ENCODE data around the gene KRTAP5-5.

DNA sequence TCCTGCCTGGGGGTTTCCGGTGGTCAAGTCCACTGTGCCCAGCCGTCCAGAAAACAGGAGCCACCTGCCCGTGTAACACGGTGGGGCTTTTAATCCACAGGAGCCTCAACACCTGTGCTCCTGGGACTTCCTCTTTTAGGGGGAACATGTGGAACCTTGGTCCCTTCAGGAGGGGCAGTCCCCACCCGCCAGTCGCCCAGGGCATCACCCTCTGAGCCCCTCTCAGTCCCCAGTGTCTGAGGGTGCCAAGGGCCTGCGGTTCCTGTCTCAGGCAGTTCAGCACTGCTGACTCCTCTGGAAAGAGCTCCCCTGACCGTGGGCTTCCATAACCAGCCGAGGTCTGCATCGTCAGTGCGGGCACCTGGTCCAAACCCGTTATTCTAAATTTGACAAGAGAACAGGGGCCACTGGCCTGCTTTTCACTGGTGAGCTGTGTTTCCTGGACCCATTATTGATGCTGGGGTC, 15.8 kb downstream of the KRTAP5-5 start:
- TF ChIP-seq POLR2A (IDR thresholded peaks at IDR 0.05) = no peak
- TF ChIP-seq, protein P1, sequence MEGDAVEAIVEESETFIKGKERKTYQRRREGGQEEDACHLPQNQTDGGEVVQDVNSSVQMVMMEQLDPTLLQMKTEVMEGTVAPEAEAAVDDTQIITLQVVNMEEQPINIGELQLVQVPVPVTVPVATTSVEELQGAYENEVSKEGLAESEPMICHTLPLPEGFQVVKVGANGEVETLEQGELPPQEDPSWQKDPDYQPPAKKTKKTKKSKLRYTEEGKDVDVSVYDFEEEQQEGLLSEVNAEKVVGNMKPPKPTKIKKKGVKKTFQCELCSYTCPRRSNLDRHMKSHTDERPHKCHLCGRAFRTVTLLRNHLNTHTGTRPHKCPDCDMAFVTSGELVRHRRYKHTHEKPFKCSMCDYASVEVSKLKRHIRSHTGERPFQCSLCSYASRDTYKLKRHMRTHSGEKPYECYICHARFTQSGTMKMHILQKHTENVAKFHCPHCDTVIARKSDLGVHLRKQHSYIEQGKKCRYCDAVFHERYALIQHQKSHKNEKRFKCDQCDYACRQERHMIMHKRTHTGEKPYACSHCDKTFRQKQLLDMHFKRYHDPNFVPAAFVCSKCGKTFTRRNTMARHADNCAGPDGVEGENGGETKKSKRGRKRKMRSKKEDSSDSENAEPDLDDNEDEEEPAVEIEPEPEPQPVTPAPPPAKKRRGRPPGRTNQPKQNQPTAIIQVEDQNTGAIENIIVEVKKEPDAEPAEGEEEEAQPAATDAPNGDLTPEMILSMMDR (IDR thresholded peaks at IDR 0.05) = no peak
- TF ChIP-seq EP300 (IDR thresholded peaks at IDR 0.05) = no peak
- TF ChIP-seq POLR2AphosphoS5 (IDR thresholded peaks at IDR 0.05) = no peak

Measured in sigmoid colon (tissue), 4 donors.